HepG2 (cell line): ENCODE results near the gene TRAF3. TPM values are rescaled to one million over a fixed set of nuclear protein-coding genes. Genes with fewer than 3 reads are reported as not detected.

ENCODE experiments used
- ATAC-seq: fragments of 200-7000 bp; cut with Tn5 transposase; 3 replicates; pipeline ENCODE4 v1.9.1; 2020; ENCODE audit warnings: mild to moderate bottlenecking, moderate library complexity
- BruUV-seq: library from RNA; stranded (reverse); fragments of 400-500 nt; replicated peaks from 2 replicates; lab custom pipeline; 2021; lab: Mats Ljungman, UMichigan
- CTCF ChIA-PET: fragments of 300-600 bp; formaldehyde crosslinking; extraction: SDS; loops from one replicate; lab custom pipeline; 2021; ENCODE audit warnings: low total read pairs, inconsistent platforms, low intra/inter-chr PET ratio; lab: Yijun Ruan, JAX
- POLR2A ChIA-PET: fragments of 350-600 bp; sonication (Branson Sonifier 250); formaldehyde crosslinking; loops from one replicate; lab custom pipeline; 2020; ENCODE audit warnings: antibody characterized with exemption, inconsistent platforms; lab: Yijun Ruan, JAX
- DNase-seq: peaks from one replicate; pipeline ENCODE4 v3.0.0-alpha.2; 2015; ENCODE audit warnings: low spot score
- FAIRE-seq: peaks from 3 replicates; lab custom pipeline; 2011; peaks lifted over from hg19 to GRCh38; lab: Jason Lieb, UNC
- H2AFZ ChIP-seq: one replicate; pipeline ENCODE4 v1.6.1; 2011; ENCODE audit warnings: low read length, inconsistent platforms
- H3K27ac ChIP-seq: fragments of 300-600 bp; 3 replicates; pipeline ENCODE4 v1.8.0; 2011; ENCODE audit warnings: mixed run types, mild to moderate bottlenecking, mixed read lengths, low read length, inconsistent platforms; ENCODE audit not compliant: insufficient read depth; ENCODE audit errors: extremely low read length
- H3K27me3 ChIP-seq, 2 experiments: fragments of 200-600 bp in 1 of 2; 2 replicates in 1 of 2; 3 replicates in 1 of 2; pipeline versions ENCODE4 v1.6.0 to v1.8.0; 2011; ENCODE audit warnings: low read length in 2 of 2, mild to moderate bottlenecking in 2 of 2, moderate library complexity in 2 of 2, inconsistent platforms in 1 of 2; ENCODE audit not compliant: insufficient read depth in 2 of 2, control insufficient read depth in 1 of 2
- H3K36me3 ChIP-seq, 2 experiments: fragments of 200-600 bp in 1 of 2; replicated peaks in 1 of 2; 2 replicates in 1 of 2; 3 replicates in 1 of 2; pipeline versions ENCODE4 v1.5.1 to v1.8.0; 2011; ENCODE audit warnings: low read length in 2 of 2, inconsistent platforms in 1 of 2; ENCODE audit not compliant: insufficient read depth in 2 of 2, control insufficient read depth in 1 of 2
- H3K4me1 ChIP-seq: 2 replicates; pipeline ENCODE4 v1.5.1; 2012; ENCODE audit warnings: low read length, inconsistent platforms; ENCODE audit not compliant: insufficient read depth
- H3K4me2 ChIP-seq: 2 replicates; pipeline ENCODE4 v1.6.0; 2011; ENCODE audit warnings: low read depth, low read length, inconsistent platforms
- H3K4me3 ChIP-seq, 3 experiments: fragments of 200-600 bp in 1 of 3; sonication (generic), shearing (Covaris generic) in 1 of 3; replicated peaks in 1 of 3; 2 replicates each; pipeline ENCODE4 v1.5.1; 2011 to 2016; ENCODE audit warnings: low read length in 3 of 3, inconsistent platforms in 2 of 3, low read depth in 2 of 3, mild to moderate bottlenecking in 2 of 3, control low read depth in 1 of 3, mixed read lengths in 1 of 3; ENCODE audit not compliant: insufficient read depth in 1 of 3
- H3K79me2 ChIP-seq: one replicate; pipeline ENCODE4 v1.6.1; 2011; ENCODE audit warnings: low read length, inconsistent platforms; ENCODE audit not compliant: insufficient read depth
- H3K9ac ChIP-seq: 2 replicates; pipeline ENCODE4 v1.6.0; 2011; ENCODE audit warnings: mild to moderate bottlenecking, low read depth, low read length, inconsistent platforms; ENCODE audit not compliant: insufficient read depth
- H3K9me3 ChIP-seq: 2 replicates; pipeline ENCODE4 v1.5.1; 2012; ENCODE audit warnings: mild to moderate bottlenecking, low read length
- H4K20me1 ChIP-seq: 2 replicates; pipeline ENCODE4 v1.6.0; 2011; ENCODE audit warnings: inconsistent platforms, mild to moderate bottlenecking, low read length, moderate library complexity; ENCODE audit not compliant: insufficient read depth
- CTCF ChIP-seq: sonication (generic); formaldehyde crosslinking; IDR thresholded peaks from 2 replicates; pipeline ENCODE4 v1.5.0; 2020; ENCODE audit warnings: mild to moderate bottlenecking, missing genetic modification reagents, moderate library complexity
- HDAC1 ChIP-seq: sonication (generic); formaldehyde crosslinking; IDR thresholded peaks from 2 replicates; pipeline ENCODE4 v1.5.1; 2020; ENCODE audit warnings: mild to moderate bottlenecking, missing genetic modification reagents
- KAT2B ChIP-seq: fragments of 150-350 bp; IDR thresholded peaks from 2 replicates; pipeline ENCODE4 v1.6.1; 2014; ENCODE audit warnings: low read depth, low read length, borderline replicate concordance
- SNAPC4 ChIP-seq: sonication (generic); formaldehyde crosslinking; IDR thresholded peaks from 2 replicates; pipeline ENCODE4 v1.4.0; 2020; ENCODE audit warnings: mild to moderate bottlenecking, missing genetic modification reagents
- TOE1 ChIP-seq: sonication (generic); formaldehyde crosslinking; IDR thresholded peaks from 2 replicates; pipeline ENCODE4 v1.4.0; 2020; ENCODE audit warnings: mild to moderate bottlenecking, missing genetic modification reagents
- WGBS: methylation state at CpG from one replicate; pipeline ENCODE4 v1.1.6; 2017; ENCODE audit warnings: low lambda C conversion rate; 5-methylcytosine and 5-hydroxymethylcytosine counted together
- in situ Hi-C: cut with HindIII; loops from 2 replicates; pipeline ENCODE4 v1.10.0; 2017; ENCODE audit warnings: low pct_unique_long_range_greater_than_20kb; ENCODE audit not compliant: extremely low pct_ligation_motif_present
- intact Hi-C: fragments of 100-400 bp; cut with micrococcal nuclease; formaldehyde crosslinking; loops from one replicate; pipeline ENCODE4 v1.10.0; 2022; ENCODE audit not compliant: unreplicated experiment
- polyA plus RNA-seq, 8 experiments: library from polyadenylated mRNA; depleted of rRNA in 3 of 8; stranded (reverse) in 7 of 8; unstranded in 1 of 8; fragments of >200 nt; fragmentation: Illumina TruSeq in 4 of 8; extraction: Trizol in 4 of 8; gene quantifications; 2 replicates each; pipeline versions ENCODE4 v1.2.1 to v1.2.3, GENCODE V29; 2011 to 2016; ENCODE audit warnings: low read depth in 4 of 8, missing spikeins in 1 of 8, mixed read lengths in 1 of 8; ENCODE audit not compliant: insufficient read depth in 1 of 8
- total RNA-seq, 5 experiments: library from RNA; depleted of rRNA; stranded (reverse); fragments of >200 nt; fragmentation: Illumina TruSeq; extraction: Trizol; gene quantifications; 2 replicates each; pipeline ENCODE4 v1.2.3, GENCODE V29; 2016; ENCODE audit warnings: low read depth in 1 of 5

TRAF3 gene
- total and polyA plus RNA-seq, 2 of the 13 experiments (the other 11 are each of a cell fraction or from before 2014, with no cell fraction given) = 6.9 to 12.2 TPM

- no TSS peak for BruUV-seq
- POLR2A ChIA-PET = no interaction called here
- peak; percentile 53 for ATAC-seq
- Histone ChIP-seq H3K27ac (peak overlapping the region; percentile 43), H3K79me2 (no peaks in the 10 kb centered on the region), H3K9me3 (no peaks in the 10 kb centered on the region), H2AFZ (no peak overlapping the region), H4K20me1 (no peaks in the 10 kb centered on the region), H3K4me2 (no peak overlapping the region), H3K9ac (no peak overlapping the region), H3K4me1 (peaks cover 52% of the 10 kb centered on the region), H3K4me3 (no peak overlapping the region), H3K27me3 (no peaks in the 10 kb centered on the region), H3K36me3 (peaks cover 0 to 12% of the 10 kb centered on the region in 2 experiments; a peak in 3 of 5 replicates)
- TF ChIP-seq TOE1 = no peak
- no peak for TF ChIP-seq HDAC1 (CRISPR knock-in tag)
- TF ChIP-seq SNAPC4 (CRISPR knock-in tag) = no peak
- no peak for TF ChIP-seq KAT2B
- TF ChIP-seq CTCF (CRISPR knock-in tag) = 0 out of 2 replicates have a peak, but pooled peaks have one; percentile 9
- in situ Hi-C loops = no loop called here
- WGBS = 80% methylated on average over 9 of the region's 9 CpGs
- FAIRE-seq = no peak
- intact Hi-C loops = no loop called here
- CTCF ChIA-PET = no interaction called here
- no peak for DNase-seq
Observed at GRCh38 chr14:102866982-102867761, 89.9 kb downstream of the TRAF3 start.
